CD1c-positive myeloid dendritic cell (primary cell): ENCODE measurements around the gene GPR137B.

Experiments used
- DNase-seq: peaks from one replicate; pipeline ENCODE4 v3.0.0-alpha.2; 2016; ENCODE audit errors: extremely low spot score

GPR137B gene

GRCh38 chr1:236200925-236201324 lies 58.6 kb downstream of the GPR137B start:
- DNase-seq = no peak

- DNase-seq = peak; percentile 2
Observed at GRCh38 chr1:236201786-236202185, 59.4 kb downstream of the GPR137B start.

DNA sequence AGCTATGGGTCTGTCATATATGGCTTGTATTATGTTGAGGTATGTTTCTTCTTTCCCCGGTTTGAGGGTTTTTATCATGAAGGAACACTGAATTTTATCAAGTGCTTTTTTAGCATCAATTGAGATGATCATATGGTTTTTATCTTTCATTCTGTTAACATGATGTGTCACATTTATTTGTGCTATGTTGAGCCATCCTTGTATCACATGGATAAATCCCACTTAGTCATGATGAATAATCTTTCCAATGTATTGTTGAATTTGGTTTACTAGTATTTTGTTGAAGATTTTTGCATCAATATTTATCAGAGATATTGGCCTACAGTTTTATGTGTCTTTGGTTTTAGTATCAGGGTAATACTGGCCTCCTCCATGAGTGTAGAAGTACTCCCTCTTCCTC lies 61.7 kb downstream of the GPR137B start:
- no peak for DNase-seq

GRCh38 chr1:236204656-236205055 lies 62.3 kb downstream of the GPR137B start:
- no peak for DNase-seq

DNA sequence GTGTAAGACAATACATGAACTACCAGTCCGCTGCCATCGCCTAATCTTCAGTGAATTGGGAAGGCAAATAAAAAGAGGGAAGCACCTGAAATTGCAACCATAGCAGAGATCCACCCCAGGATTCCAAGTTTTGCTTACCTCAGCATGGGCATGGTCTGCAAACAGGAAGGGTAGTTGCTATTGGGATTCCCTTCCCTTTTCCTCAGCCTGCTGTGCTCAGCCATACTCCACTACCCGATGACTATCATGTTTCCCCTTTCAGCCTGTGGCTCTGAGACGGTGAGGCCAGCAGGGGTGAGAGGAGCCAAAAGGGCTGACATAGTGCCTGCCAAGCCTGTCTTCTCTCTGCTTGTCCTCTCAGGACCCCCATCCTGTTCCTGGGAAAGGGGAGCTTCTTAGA lies 64.2 kb downstream of the GPR137B start:
- DNase-seq = peak; percentile 52

GRCh38 chr1:236207121-236207520 lies 64.8 kb downstream of the GPR137B start:
- DNase-seq = no peak

DNA sequence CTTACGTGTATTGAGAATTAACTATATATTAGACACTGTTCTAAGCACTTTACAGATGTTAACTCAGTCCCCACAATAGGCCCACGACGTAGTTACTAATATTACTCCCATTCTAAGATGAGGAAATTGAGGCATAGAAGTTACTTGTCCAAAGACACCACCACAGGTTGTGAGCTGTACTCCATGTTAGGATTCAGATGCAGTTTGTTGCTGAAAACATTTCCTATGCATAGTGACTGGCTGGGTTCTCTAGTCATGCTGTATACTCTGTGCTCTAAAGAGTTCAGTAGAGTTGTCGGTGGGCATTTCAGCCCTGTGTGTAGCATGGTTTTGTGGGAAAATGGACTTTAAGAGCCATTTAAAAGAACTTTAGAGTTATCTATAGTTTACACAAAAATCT lies 65.2 kb downstream of the GPR137B start:
- no peak for DNase-seq

DNA sequence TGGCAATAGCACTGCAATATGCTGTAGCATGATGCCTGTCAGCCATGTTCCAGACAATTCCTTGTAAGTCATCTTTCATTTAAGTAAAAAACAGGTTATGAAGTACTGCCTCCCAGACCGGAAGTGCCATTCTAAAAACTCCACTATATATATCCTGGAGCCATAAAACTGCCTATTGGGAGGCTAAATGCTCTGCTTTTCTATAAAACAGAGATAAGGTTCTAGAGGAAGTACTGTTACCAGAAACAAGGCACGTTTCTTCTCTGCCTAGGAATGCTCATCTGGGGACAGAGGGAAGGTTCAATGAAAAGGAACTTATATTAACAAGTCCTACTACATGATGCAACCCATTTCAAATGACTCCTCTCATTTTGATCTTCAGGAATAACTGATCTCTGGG lies 66.8 kb downstream of the GPR137B start:
- no peak for DNase-seq

DNA sequence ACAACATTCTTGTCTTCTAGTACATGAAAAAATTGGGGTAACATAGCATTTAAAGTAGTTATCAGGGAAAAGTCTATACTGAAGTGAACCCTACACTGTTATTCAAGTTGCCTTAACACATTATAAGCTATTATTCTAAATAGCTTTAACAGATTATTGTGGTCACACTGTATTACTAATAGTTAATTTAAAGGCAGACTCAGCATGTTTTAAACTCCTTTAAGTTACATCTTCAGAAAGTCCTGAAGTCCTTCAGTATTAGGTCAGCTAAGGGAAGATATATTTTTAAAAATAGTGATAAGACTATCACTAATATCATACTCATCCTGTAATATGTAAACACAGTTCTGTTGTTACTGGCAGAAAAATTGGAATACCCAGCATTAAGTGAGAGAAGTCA lies 67.4 kb downstream of the GPR137B start:
- no peak for DNase-seq

- no peak for DNase-seq
Observed at GRCh38 chr1:236211815-236212214, 69.5 kb downstream of the GPR137B start.

- no peak for DNase-seq
Observed at GRCh38 chr1:236213534-236213933, 71.2 kb downstream of the GPR137B start.

- no peak for DNase-seq
Observed at GRCh38 chr1:236214761-236215160, 72.4 kb downstream of the GPR137B start.

GRCh38 chr1:236220473-236220872 lies 78.1 kb downstream of the GPR137B start:
- DNase-seq = no peak

DNA sequence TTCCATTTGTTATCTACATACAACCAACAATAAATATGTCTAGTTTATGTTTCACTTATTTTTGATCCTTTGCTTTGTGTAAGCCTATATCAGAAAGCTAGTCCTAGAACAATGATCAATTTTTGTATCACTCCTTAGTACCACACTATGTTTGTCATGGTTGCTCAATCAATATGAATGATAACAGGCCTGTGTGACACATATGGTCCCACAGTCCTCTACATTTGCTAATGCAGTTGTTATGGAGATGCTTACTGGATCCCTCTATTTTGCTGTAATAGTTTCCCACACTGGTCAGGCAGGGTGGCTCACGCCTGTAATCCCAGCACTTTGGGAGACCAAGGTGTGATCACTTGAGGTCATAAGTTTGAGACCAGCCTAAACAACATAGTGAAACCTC lies 80.3 kb downstream of the GPR137B start:
- DNase-seq = no peak

DNA sequence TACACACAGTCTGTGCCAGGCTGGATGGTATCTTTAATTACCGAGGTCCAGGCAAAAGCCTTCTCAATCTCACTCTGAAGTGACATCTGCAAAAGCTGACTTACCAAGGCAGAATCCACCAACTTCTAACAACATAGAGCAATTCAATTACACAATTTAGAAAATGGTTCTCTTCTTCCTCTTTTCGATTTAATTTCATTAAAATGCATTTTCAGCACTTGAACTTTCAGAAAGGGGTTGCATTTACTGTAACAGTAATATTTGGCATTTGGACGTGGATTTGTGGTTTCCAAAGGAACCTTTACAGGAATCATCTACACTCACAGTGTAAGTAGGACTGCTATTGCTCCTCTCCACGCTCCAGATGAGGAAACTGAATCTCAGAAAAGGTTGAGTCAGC lies 86.1 kb downstream of the GPR137B start:
- peak; percentile 31 for DNase-seq

DNA sequence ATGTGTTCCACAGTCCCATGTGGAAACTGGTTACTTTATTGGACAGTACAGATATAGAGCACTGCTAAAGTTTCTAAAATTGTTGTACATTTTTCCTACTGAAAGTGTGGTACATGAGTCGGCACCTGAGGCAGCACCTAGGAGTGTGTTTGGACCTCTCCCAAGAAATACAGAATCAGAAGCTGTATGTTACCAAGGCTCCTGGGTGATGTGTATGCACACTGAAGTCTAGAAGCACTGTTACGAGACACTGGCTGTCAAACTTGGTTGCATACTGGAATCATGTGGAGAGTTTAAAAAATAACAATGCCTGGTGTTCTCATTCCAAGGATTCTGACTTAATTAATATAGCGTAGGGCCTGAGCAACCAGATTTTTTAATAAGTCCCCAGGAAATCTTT lies 92.8 kb downstream of the GPR137B start:
- DNase-seq = no peak

DNA sequence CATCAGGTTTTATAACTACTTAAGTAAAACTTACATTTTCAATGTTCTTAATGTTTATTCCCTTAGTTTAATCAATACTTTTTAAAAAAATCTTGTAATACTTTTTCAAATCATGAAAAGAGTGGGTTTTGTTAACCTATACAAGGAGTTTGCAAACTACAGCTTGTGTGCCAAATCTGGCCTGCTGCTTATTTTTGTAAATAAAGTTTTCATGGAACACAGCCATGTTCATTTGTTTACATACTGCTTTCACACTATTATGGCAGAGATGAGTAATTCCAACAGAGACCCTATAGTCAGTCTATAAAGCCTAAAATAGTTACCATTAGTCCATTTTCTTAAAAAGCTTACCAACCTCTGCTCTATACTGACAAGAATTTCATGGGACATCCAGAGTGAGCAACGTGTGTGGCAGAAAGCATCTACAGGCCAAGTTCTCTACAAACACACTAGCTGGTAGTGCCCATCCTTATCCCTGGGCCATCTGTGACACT lies 96.8 kb downstream of the GPR137B start:
- DNase-seq = no peak

- no peak for DNase-seq
Observed at GRCh38 chr1:236240675-236241074, 98.3 kb downstream of the GPR137B start.

- no peak for DNase-seq
Observed at GRCh38 chr1:236242568-236242967, 100.2 kb downstream of the GPR137B start.

- DNase-seq = no peak
Observed at GRCh38 chr1:236247286-236247685, 104.9 kb downstream of the GPR137B start.

- no peak for DNase-seq
Observed at GRCh38 chr1:236251587-236251986, 109.2 kb downstream of the GPR137B start.

DNA sequence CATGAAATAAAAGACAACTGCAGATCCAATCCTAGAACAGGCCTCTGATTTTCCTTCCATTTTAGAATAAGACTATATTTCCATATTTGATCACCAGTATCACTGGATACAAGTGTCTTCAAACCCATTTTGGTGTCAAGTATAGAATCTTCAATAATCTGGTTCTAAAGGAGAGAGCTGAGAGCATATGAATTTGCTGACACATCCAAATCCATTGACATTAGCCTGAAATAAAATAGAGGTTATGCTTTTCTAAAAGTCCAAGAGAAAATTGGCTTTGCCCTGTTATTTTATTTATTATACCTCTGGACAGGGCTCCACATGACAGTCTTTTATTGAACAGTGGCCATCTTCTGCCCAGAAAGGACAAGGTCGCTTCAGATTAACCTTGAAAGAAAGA lies 110.8 kb downstream of the GPR137B start:
- no peak for DNase-seq

DNA sequence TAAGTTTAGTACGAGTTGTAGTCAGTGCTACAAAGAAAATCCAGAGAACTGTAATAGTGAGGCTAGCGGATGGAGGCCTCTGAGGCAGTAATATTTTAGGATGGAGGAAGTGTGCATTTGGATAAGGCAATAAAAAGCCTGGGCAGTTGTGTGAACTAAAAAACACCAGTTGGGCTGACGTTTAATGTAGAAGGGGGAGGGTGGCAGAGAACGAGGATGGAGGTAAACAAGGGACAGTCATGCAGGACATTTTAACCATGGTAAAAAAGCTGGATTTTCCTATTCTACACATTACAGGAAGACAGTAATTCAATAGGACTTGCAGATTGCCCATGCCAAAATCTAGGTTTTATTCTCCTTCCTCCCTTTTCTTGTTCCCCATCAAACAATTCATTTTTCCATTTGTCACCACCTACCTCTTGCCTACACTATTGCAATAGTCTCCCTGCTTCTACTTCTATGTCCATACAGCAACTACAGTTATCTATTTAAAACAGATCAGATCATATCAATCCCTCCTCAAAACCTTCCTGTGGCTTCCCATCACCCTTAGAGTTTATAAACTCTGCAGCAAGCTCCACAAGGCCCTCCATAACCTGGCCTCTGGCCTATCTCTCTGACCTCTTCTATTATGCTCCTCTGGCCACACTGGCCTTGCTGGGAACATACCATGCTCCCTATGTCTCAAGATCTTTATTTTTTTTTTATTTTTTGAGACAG lies 111.7 kb downstream of the GPR137B start:
- no peak for DNase-seq

DNA sequence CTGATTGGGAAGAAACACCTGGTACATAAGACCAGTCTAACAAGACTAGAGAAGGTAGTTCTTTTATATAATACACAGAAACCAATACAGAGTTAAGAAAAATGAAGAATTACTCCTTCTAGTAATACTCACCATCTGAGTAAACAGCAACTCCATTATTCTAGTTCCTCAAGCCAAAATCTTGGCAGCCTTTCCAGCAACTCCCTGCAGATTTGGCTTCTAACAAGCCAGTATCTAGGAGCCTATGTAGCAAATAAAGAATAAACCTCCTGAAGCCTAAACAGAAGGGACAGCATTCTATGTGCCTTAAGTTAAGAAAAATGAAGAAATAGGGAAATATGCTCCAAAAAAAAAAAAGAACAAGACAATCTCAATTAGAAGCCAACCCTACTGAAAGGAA lies 114.9 kb downstream of the GPR137B start:
- DNase-seq = no peak
